NB4 (cell line): ENCODE data around the gene CEP128.

Source experiments
- CTCF ChIP-seq: IDR thresholded peaks from one replicate; pipeline ENCODE4 v1.5.1; 2012; ENCODE audit warnings: low read depth, low read length
- MAX ChIP-seq: IDR thresholded peaks from 2 replicates; pipeline ENCODE4 v1.6.1; 2011; ENCODE audit warnings: low read depth, low read length
- MYC ChIP-seq: IDR thresholded peaks from 2 replicates; pipeline ENCODE4 v1.6.1; 2011; ENCODE audit warnings: low read depth, low read length
- POLR2A ChIP-seq: IDR thresholded peaks from 2 replicates; pipeline ENCODE4 v1.6.1; 2011; ENCODE audit warnings: mild to moderate bottlenecking; ENCODE audit not compliant: insufficient read length; ENCODE audit errors: extremely low read depth

GRCh38 chr14:80700601-80701000 is 240.9 kb downstream of the CEP128 start:
- TF ChIP-seq CTCF (no peak), MYC (no peak), POLR2A (no peak), MAX (no peak)
